Epithelial cell of prostate (primary cell): ENCODE data around the gene TNRC18.
"Not testable (repeated sequence)": the region's sequence is repeated elsewhere in the genome, so short reads cannot be mapped to it uniquely, and the experiment has no call there.

ENCODE experiments used
- DNase-seq: peaks from one replicate; pipeline ENCODE4 v3.0.0-alpha.2; 2011; ENCODE audit warnings: low read depth, low spot score
- H3K27ac ChIP-seq: fragments of 450-650 bp; 2 replicates; pipeline ENCODE4 v1.5.1; 2017; ENCODE audit warnings: mild to moderate bottlenecking

TNRC18 gene

GRCh38 chr7:5281598-5282500 lies 141.8 kb downstream of the TNRC18 start:
- not testable (repeated sequence) for H3K27ac ChIP-seq, DNase-seq

- no peak for DNase-seq
- H3K27ac ChIP-seq: no peak overlapping the region
These were observed 143.9 kb downstream of the TNRC18 start for GRCh38 chr7:5279734-5280133.

GRCh38 chr7:5278766-5279165 lies 144.9 kb downstream of the TNRC18 start:
- H3K27ac ChIP-seq: no peak overlapping the region
- DNase-seq: no peak

- DNase-seq: no peak
- no peak overlapping the region for H3K27ac ChIP-seq
These were observed 147.0 kb downstream of the TNRC18 start for GRCh38 chr7:5276611-5277010.

GRCh38 chr7:5276123-5276522 lies 147.5 kb downstream of the TNRC18 start:
- DNase-seq, H3K27ac ChIP-seq: not testable (repeated sequence)

- not testable (repeated sequence) for H3K27ac ChIP-seq, DNase-seq
These were observed 148.1 kb downstream of the TNRC18 start for GRCh38 chr7:5275510-5275909.

GRCh38 chr7:5274985-5275431 lies 148.6 kb downstream of the TNRC18 start:
- DNase-seq: not testable (repeated sequence)

GRCh38 chr7:5274441-5274840 lies 149.2 kb downstream of the TNRC18 start:
- no peak for DNase-seq
- no peak overlapping the region for H3K27ac ChIP-seq

More at GRCh38 chr7:5274985-5275431, 148.6 kb downstream of the TNRC18 start:
- H3K27ac ChIP-seq: not testable (repeated sequence)

GRCh38 chr7:5273831-5274405 lies 149.7 kb downstream of the TNRC18 start:
- not testable (repeated sequence) for H3K27ac ChIP-seq, DNase-seq

- no peak for DNase-seq
- H3K27ac ChIP-seq: no peak overlapping the region
These were observed 152.8 kb downstream of the TNRC18 start for GRCh38 chr7:5270788-5271187.

GRCh38 chr7:5269992-5270657 lies 153.5 kb downstream of the TNRC18 start:
- not testable (repeated sequence) for DNase-seq, H3K27ac ChIP-seq

GRCh38 chr7:5267829-5268228 lies 155.8 kb downstream of the TNRC18 start:
- H3K27ac ChIP-seq, DNase-seq: not testable (repeated sequence)

- no peak overlapping the region for H3K27ac ChIP-seq
- no peak for DNase-seq
These were observed 157.2 kb downstream of the TNRC18 start for GRCh38 chr7:5266191-5267028.

- no peak for DNase-seq
- no peak overlapping the region for H3K27ac ChIP-seq
These were observed 158.1 kb downstream of the TNRC18 start for GRCh38 chr7:5265320-5266190.

- DNase-seq, H3K27ac ChIP-seq: not testable (repeated sequence)
These were observed 160.6 kb downstream of the TNRC18 start for GRCh38 chr7:5263066-5263465.

- not testable (repeated sequence) for DNase-seq, H3K27ac ChIP-seq
These were observed 163.0 kb downstream of the TNRC18 start for GRCh38 chr7:5260530-5261068.
